Endodermal cell (in vitro differentiated cells): ENCODE data around the gene KANK3. TPM values are rescaled to one million over a fixed set of nuclear protein-coding genes. Genes with fewer than 3 reads are reported as not detected.

Experiments used
- DNase-seq: peaks from one replicate; pipeline ENCODE4 v3.0.0-alpha.2; 2017
- H3K27ac ChIP-seq: 2 replicates; pipeline ENCODE4 v1.5.1; 2013; ENCODE audit warnings: mild to moderate bottlenecking, low read depth, low read length, moderate library complexity
- H3K27me3 ChIP-seq: 2 replicates; pipeline ENCODE4 v1.6.1; 2013; ENCODE audit warnings: mild to moderate bottlenecking, low read length, moderate library complexity; ENCODE audit not compliant: insufficient read depth, control insufficient read depth, poor library complexity, severe bottlenecking
- H3K36me3 ChIP-seq: 2 replicates; pipeline ENCODE4 v1.7.0; 2013; ENCODE audit warnings: mild to moderate bottlenecking, low read length, moderate library complexity; ENCODE audit not compliant: control insufficient read depth, insufficient read depth
- H3K4me1 ChIP-seq: one replicate; pipeline ENCODE4 v1.7.0; 2013; ENCODE audit warnings: low read length; ENCODE audit not compliant: control insufficient read depth, insufficient read depth
- H3K4me3 ChIP-seq: 2 replicates; pipeline ENCODE4 v1.5.1; 2013; ENCODE audit warnings: mild to moderate bottlenecking, low read length, moderate library complexity
- H3K9ac ChIP-seq: 2 replicates; pipeline ENCODE4 v1.6.1; 2013; ENCODE audit warnings: mild to moderate bottlenecking, low read length, moderate library complexity; ENCODE audit not compliant: poor library complexity, severe bottlenecking; ENCODE audit errors: extremely low read depth
- H3K9me3 ChIP-seq: 2 replicates; pipeline ENCODE4 v1.6.1; 2013; ENCODE audit warnings: mild to moderate bottlenecking, low read length, moderate library complexity; ENCODE audit not compliant: control insufficient read depth
- H3K27ac Mint-ChIP-seq: 2 replicates; pipeline ENCODE4 v1.8.0; 2020; ENCODE audit warnings: mixed read lengths
- H3K27me3 Mint-ChIP-seq: 2 replicates; pipeline ENCODE4 v1.8.0; 2021; ENCODE audit warnings: mild to moderate bottlenecking, mixed read lengths; ENCODE audit not compliant: insufficient read depth
- H3K36me3 Mint-ChIP-seq: 2 replicates; pipeline ENCODE4 v1.8.0; 2020; ENCODE audit warnings: low read depth, mixed read lengths
- H3K4me1 Mint-ChIP-seq: 2 replicates; pipeline ENCODE4 v1.8.0; 2020; ENCODE audit warnings: mixed read lengths
- H3K4me3 Mint-ChIP-seq: 2 replicates; pipeline ENCODE4 v1.8.0; 2020; ENCODE audit warnings: mild to moderate bottlenecking, moderate library complexity, mixed read lengths
- H3K9me3 Mint-ChIP-seq: 2 replicates; pipeline ENCODE4 v1.8.0; 2020; ENCODE audit warnings: mild to moderate bottlenecking, mixed read lengths
- CTCF ChIP-seq: fragments of 200-600 bp; sonication (generic); conservative IDR thresholded peaks from 2 replicates; pipeline ENCODE4 v1.5.0; 2021; ENCODE audit warnings: antibody characterized with exemption, mild to moderate bottlenecking
- WGBS, 2 experiments: methylation state at CpG; one replicate each; pipeline versions ENCODE4 v1.1.5 to v1.1.7; 2013; ENCODE audit warnings: missing lambda C conversion rate in 2 of 2, mixed read lengths in 1 of 2; ENCODE audit not compliant: insufficient coverage in 1 of 2, insufficient read length in 1 of 2; 5-methylcytosine and 5-hydroxymethylcytosine counted together
- total RNA-seq, 2 donors: library from RNA; stranded (reverse); fragmentation: NEBNext Ultra II Directional in 1 of 2; extraction: Animal tissue kit (Norgen Biotek cat#: 25700) in 1 of 2; gene quantifications; 2 replicates in 1 of 2; 3 replicates in 1 of 2; pipeline ENCODE4 v1.2.1, GENCODE V29; 2021

The KANK3 gene
- total RNA-seq, 2 donors from 2014 or later, result 2.3 to 2.6 TPM

GRCh38 chr19:8363803-8364771, 21.0 kb upstream of the KANK3 start, which contains the start of gene ANGPTL4:
Gene ANGPTL4, plus strand, starts transcription at chr19:8364155. Its CDS starts 167 bp downstream, at chr19:8364322.
- Histone ChIP-seq H3K9me3 (no peaks in the 10 kb centered on the region), H3K27me3 (peaks cover 18% of the 10 kb centered on the region), H3K9ac (peak within 1 kb of the TSS; percentile 20), H3K4me1 (peaks cover 12% of the 10 kb centered on the region), H3K36me3 (no peaks in the 10 kb centered on the region), H3K4me3 (peak within 1 kb of the TSS; percentile 72), H3K27ac (no peak within 1 kb of the TSS)
- Mint-ChIP-seq H3K9me3 (no peaks in the 10 kb centered on the region), H3K4me3 (peak within 1 kb of the TSS; percentile 72), H3K4me1 (peaks cover 21% of the 10 kb centered on the region), H3K27me3 (peaks cover 51% of the 10 kb centered on the region), H3K27ac (peak within 1 kb of the TSS; percentile 66), H3K36me3 (peaks cover 9% of the 10 kb centered on the region)
- TF ChIP-seq CTCF, result peak; percentile 39
- DNase-seq, result peak; percentile 87
- 3 to 4% methylated on average over 12 to 81 of the region's 81 CpGs for WGBS, 2 experiments

- no peak for TF ChIP-seq CTCF
- Mint-ChIP-seq H3K27me3 (peaks cover 51% of the 10 kb centered on the region), H3K27ac (no peak overlapping the region), H3K9me3 (no peaks in the 10 kb centered on the region), H3K36me3 (peaks cover 2% of the 10 kb centered on the region), H3K4me3 (no peak overlapping the region), H3K4me1 (peaks cover 15% of the 10 kb centered on the region)
- 92 to 93% methylated on average over 5 to 11 of the region's 12 CpGs for WGBS, 2 experiments
- Histone ChIP-seq H3K9ac (no peak overlapping the region), H3K27ac (no peak overlapping the region), H3K9me3 (no peaks in the 10 kb centered on the region), H3K36me3 (no peaks in the 10 kb centered on the region), H3K4me3 (no peak overlapping the region), H3K27me3 (peaks cover 18% of the 10 kb centered on the region), H3K4me1 (peaks cover 7% of the 10 kb centered on the region)
- DNase-seq, result no peak
Measured at GRCh38 chr19:8361921-8362793, 19.1 kb upstream of the KANK3 start.

- Histone ChIP-seq H3K9ac (no peak overlapping the region), H3K9me3 (no peaks in the 10 kb centered on the region), H3K4me1 (no peaks in the 10 kb centered on the region), H3K4me3 (no peak overlapping the region), H3K27ac (no peak overlapping the region), H3K36me3 (no peaks in the 10 kb centered on the region), H3K27me3 (peaks cover 17% of the 10 kb centered on the region)
- Mint-ChIP-seq H3K27me3 (peaks cover 35% of the 10 kb centered on the region), H3K4me1 (peaks cover 3% of the 10 kb centered on the region), H3K27ac (no peak overlapping the region), H3K36me3 (no peaks in the 10 kb centered on the region), H3K9me3 (peaks cover 5% of the 10 kb centered on the region), H3K4me3 (no peak overlapping the region)
- DNase-seq, result no peak
- TF ChIP-seq CTCF, result no peak
- 87 to 92% methylated on average over 8 of the region's 8 CpGs for WGBS, 2 experiments
Measured at GRCh38 chr19:8360196-8360595, 17.1 kb upstream of the KANK3 start.
